Lower lobe of right lung (tissue), 2 donors: ENCODE data around the gene MTMR3. TPM values are rescaled to one million over a fixed set of nuclear protein-coding genes. Genes with fewer than 3 reads are reported as not detected.

Experiments
- ATAC-seq, 2 donors: fragments of 200-7000 bp; cut with Tn5 transposase; one replicate each; pipeline ENCODE4 v1.9.1; 2020 to 2022; ENCODE audit warnings: mild to moderate bottlenecking in 2 of 2, moderate library complexity in 2 of 2
- DNase-seq: peaks from one replicate; pipeline ENCODE4 v3.0.0-alpha.2; 2020
- H3K27ac ChIP-seq: fragments of 200-600 bp; one replicate; pipeline ENCODE4 v1.8.0; 2022
- H3K27me3 ChIP-seq: fragments of 200-600 bp; one replicate; pipeline ENCODE4 v1.8.0; 2022; ENCODE audit warnings: low read depth
- H3K36me3 ChIP-seq: fragments of 200-600 bp; one replicate; pipeline ENCODE4 v1.8.0; 2022; ENCODE audit warnings: mild to moderate bottlenecking
- H3K4me1 ChIP-seq: fragments of 200-600 bp; one replicate; pipeline ENCODE4 v1.8.0; 2022
- H3K4me3 ChIP-seq: fragments of 200-600 bp; one replicate; pipeline ENCODE4 v1.8.0; 2022; ENCODE audit warnings: mild to moderate bottlenecking
- H3K9me3 ChIP-seq: fragments of 200-600 bp; one replicate; pipeline ENCODE4 v1.8.0; 2022
- CTCF ChIP-seq: fragments of 200-600 bp; IDR thresholded peaks from one replicate; pipeline ENCODE4 v1.8.0; 2022; ENCODE audit warnings: antibody characterized with exemption, mild to moderate bottlenecking
- intact Hi-C: fragments of 100-400 bp; cut with DNase I; formaldehyde crosslinking; loops from one replicate; pipeline ENCODE4 v1.11.0; 2022
- total RNA-seq: library from RNA; stranded (reverse); fragmentation: NEBNext Ultra II Directional; extraction: Animal tissue kit (Norgen Biotek cat#: 25700); gene quantifications from one replicate; pipeline ENCODE4 v1.2.1, GENCODE V29; 2021
- donor health status: DM: no; HTN: yes; CAD: no; lungs with severe emphysema.

Gene MTMR3
- total RNA-seq, 1 donor from 2014 or later = 58.9 TPM

DNA sequence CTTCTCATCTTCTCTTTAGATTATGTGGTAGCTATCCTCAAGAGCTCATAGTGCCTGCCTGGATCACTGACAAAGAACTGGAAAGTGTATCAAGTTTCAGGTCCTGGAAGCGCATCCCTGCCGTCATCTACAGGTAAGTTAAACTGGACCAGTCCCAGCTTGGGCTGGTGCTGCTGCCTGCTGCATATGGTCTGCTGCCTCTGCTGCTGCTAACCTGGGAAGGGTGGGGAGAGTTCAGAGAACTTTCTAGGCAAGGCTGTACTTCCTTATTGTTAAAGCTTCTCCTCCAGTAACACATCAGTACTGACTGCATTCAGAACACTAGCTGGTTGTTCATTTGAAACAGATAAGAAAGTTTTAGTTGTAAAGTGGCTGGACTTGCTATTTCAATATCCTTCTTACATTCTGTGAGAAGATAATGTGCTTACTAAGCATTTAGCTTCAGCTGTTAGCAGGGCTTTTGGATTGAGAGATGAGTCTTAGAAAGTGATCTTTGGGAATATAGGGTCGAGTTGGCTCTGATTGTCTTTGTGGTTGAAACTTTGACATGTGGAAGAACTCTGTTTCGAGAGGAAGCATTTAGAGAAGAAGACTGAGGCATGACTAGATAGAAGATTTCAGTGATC is 120.0 kb downstream of the MTMR3 start:
- no peak for ATAC-seq
- TF ChIP-seq CTCF = no peak
- no peaks in the 10 kb centered on the region for H3K27me3 ChIP-seq
- no peak for DNase-seq
- no peak overlapping the region for H3K27ac ChIP-seq
- peaks cover 87% of the 10 kb centered on the region for H3K36me3 ChIP-seq
- intact Hi-C loops = no loop called here
- no peaks in the 10 kb centered on the region for H3K9me3 ChIP-seq
- no peak overlapping the region for H3K4me3 ChIP-seq
- peaks cover 13% of the 10 kb centered on the region for H3K4me1 ChIP-seq

DNA sequence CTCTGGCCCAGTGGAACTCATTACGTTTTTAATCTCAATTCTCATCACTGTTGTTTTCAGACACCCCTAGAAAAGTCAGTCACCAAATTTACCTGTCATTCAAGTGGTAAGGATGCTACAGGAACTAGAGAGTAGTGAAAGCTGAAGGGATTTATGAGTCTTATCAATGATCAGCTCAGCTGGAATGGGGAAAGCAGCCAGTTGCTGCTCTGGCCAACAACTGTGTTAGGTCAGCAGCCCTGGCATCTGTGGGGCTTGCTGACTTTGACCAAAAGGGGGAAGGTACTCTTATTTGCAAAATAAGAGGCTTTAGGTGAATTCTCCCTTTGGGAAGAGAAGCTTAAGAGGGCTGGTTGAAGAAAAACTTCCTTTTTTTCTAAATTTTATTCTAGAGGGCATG is 121.1 kb downstream of the MTMR3 start:
- no peak overlapping the region for H3K4me3 ChIP-seq
- H3K27ac ChIP-seq = no peak overlapping the region
- intact Hi-C loops = no loop called here
- no peak for DNase-seq
- no peaks in the 10 kb centered on the region for H3K27me3 ChIP-seq
- no peaks in the 10 kb centered on the region for H3K9me3 ChIP-seq
- TF ChIP-seq CTCF = no peak
- peaks cover 87% of the 10 kb centered on the region for H3K36me3 ChIP-seq
- peaks cover 13% of the 10 kb centered on the region for H3K4me1 ChIP-seq
- ATAC-seq = no peak

GRCh38 chr22:30004694-30005093 is 121.7 kb downstream of the MTMR3 start:
- H3K9me3 ChIP-seq = no peaks in the 10 kb centered on the region
- H3K36me3 ChIP-seq = peaks cover 87% of the 10 kb centered on the region
- ATAC-seq (no peak), DNase-seq (no peak)
- intact Hi-C loops = no loop called here
- H3K4me3 ChIP-seq = no peak overlapping the region
- no peaks in the 10 kb centered on the region for H3K27me3 ChIP-seq
- H3K4me1 ChIP-seq = peaks cover 13% of the 10 kb centered on the region
- no peak for TF ChIP-seq CTCF
- H3K27ac ChIP-seq = no peak overlapping the region

DNA sequence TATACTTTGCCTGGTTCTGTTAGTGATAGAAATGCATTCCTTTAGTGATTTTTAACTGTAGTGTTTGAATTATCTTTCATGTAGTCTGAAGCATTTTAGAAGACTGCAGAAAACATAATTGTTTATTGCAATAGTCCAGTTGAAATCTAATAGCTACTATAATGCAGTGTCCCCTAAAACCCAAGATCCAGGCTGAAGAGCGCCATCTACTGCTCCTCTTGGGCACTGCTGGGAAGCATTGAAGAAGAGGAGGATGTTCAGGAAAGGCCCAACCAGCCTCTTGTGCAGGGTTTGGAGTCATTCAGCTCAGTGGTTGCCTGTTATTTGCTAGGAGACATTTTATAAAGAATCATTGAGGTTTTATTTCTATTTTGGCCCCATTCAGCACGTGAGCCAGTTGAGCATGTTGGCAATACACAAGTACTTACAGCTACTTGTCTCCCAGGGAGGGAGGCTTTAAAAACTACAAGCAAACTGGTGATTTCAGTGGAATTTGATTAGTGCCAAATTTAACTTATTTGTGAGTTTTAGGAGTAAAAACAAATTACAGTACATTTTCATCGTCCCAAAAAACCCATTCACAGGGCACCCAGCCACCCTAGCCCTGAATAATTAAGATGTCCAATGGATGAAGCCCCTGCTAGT is 122.4 kb downstream of the MTMR3 start:
- intact Hi-C loops = no loop called here
- H3K9me3 ChIP-seq = no peaks in the 10 kb centered on the region
- H3K27ac ChIP-seq = no peak overlapping the region
- DNase-seq (peak; percentile 62), ATAC-seq (peak; percentile 87 to 90)
- H3K27me3 ChIP-seq = no peaks in the 10 kb centered on the region
- peak; percentile 96 for TF ChIP-seq CTCF
- peaks cover 13% of the 10 kb centered on the region for H3K4me1 ChIP-seq
- H3K36me3 ChIP-seq = peaks cover 87% of the 10 kb centered on the region
- no peak overlapping the region for H3K4me3 ChIP-seq

GRCh38 chr22:30007361-30007760 is 124.4 kb downstream of the MTMR3 start:
- no peak overlapping the region for H3K4me3 ChIP-seq
- no peak for ATAC-seq
- no peaks in the 10 kb centered on the region for H3K27me3 ChIP-seq
- H3K4me1 ChIP-seq = peaks cover 13% of the 10 kb centered on the region
- H3K9me3 ChIP-seq = no peaks in the 10 kb centered on the region
- intact Hi-C loops = no loop called here
- TF ChIP-seq CTCF = no peak
- DNase-seq = no peak
- no peak overlapping the region for H3K27ac ChIP-seq
- peaks cover 92% of the 10 kb centered on the region for H3K36me3 ChIP-seq
